HG03469 (cell line): ENCODE data around the gene GLT1D1.
"Not testable (repeated sequence)": the region's sequence is repeated elsewhere in the genome, so short reads cannot be mapped to it uniquely, and the experiment has no call there.

Source experiments
- ATAC-seq: cut with Tn5 transposase; IDR thresholded peaks from one replicate; pipeline ENCODE4 v1.9.1; 2021; ENCODE audit warnings: mild to moderate bottlenecking, moderate library complexity, moderate number of reproducible peaks; ENCODE audit not compliant: unreplicated experiment

Gene GLT1D1

DNA sequence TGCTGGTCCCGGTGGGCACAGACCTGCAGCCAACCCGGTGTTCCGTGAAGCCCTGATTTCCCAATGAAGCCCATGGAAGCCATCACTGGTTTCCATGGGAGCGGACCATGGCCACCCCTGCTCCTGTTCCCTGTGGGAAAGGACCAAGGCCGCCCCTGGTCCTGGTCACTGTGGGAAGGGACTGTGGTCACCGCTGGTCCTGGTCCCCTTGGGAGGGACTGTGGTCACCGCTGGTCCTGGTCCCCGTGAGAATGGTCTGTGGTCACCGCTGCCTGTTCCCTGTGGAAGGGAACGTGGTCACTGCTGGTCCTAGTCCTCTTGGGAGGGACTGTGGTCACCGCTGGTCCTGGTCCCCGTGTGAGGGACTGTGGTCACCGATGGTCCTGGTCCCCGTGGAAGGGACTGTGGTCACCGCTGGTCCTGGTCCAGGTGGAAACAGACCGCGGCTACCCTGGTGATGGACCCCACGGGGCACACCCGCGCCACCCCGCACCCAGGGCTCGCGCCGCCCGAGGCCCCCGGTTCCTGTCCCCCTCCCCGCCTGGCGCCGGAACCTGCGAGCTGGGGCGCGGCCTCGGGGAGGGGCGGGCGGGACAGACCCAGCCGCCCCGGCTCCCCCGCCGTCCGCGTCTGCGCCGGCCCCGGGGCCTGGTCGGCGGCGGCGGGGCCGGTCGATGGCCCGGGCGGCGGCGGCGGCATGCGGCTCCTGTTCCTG, at the start of gene GLT1D1:
TSS of gene GLT1D1 (plus strand) at position 594 of the 715 bp plus-strand sequence. CDS start at position 698, 104 bp downstream.
- no peak for ATAC-seq

DNA sequence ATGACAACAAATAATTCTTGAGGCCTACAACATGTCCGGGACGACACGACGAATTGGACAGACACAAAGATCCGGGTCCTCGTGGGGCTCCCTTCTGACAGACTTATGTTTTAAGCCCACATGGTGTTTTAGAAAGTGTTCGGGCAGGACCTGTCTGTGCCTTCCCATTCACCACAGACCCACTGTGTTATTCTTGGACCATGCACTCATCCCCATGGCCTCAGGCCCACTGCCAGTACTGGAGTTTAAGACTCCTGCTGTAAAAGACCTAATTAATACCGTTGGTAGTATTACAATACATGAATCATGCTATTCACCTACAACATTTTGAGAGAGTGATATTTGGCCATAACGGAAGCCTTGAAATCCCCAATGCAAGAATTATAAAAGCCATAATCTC, 49.5 kb upstream of the GLT1D1 start:
- ATAC-seq = no peak

DNA sequence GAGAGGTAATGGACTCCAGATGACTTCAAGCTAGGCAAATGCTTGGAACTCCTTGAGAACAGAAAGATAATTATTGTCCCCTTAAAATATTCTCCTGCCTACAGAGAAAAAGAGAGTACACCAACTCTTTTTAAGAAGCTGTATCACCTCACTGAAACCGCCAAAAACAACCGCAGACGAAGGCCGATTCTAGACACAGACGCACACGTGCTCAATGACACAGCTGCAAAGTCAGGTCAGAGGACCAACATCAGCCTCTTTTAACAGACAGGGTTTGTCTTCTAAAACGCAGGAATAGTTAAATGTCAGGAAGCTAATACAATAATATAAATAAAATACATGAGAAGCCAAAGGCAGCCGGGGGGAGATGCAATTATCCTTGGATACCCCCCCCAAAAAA, 48.5 kb upstream of the GLT1D1 start:
- ATAC-seq = no peak

DNA sequence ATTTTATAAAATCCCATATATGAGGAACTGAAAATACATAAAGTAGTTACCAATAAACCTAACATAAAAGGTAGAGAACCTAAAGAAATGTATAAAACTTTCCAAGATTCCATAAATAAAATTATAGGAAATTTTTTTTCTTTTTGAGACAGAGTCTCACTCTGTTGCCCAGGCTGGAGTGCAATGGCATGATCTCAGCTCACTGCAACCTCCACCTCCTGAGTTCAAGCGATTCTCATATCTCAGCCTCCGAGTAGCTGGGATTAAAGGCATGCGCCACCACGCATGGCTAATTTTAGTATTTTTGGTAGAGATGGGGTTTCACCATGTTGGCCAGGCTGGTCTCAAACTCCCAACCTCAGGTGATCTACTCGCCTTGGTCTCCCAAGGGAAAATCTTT, 47.9 kb upstream of the GLT1D1 start:
- not testable (repeated sequence) for ATAC-seq

DNA sequence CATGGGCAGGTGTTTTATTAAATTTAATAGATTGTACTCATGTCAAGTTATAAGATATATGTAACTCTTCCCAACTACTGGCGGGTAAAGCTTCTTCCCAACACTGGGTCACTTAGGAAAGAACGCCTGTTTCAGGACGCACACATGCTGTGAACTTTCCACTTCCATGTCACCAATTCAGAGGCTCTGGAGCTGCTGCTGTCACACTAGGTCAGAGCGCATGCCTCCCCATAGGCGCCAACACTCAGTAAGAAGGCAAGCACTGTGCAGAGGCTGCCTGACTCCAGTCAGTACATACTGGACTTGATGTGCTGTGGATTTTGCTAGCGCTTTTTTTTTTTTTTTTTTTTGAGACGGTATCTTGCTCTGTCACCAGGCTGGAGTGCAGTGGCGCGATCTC, 46.7 kb upstream of the GLT1D1 start:
- ATAC-seq = no peak

DNA sequence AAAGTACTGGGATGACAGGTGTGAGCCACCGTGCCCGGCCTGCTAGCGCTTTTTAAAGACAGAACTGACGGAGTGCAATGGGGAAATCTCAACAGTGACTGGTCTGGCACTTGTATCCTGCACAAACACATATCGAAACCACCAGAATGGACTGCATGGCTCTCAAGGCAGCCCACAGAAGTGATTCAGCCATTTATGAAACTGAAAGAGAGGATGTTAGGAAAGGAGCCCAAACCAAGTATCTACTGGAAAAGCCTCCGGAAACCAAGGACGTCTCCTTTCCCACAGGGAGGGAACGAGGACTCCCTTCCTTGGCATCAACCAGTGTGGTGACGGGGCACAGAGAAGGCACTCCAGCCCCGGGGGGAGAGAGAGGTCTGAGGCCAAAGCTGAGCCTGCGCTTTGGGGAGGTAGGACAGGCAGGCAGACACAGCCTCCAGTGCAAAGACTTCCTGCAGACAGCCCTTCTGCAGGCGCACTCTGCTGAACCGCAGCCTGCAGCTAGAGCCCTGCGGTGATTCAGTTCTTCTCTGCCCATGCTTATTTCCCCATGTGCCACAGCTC, 46.0 kb upstream of the GLT1D1 start:
- ATAC-seq = no peak

DNA sequence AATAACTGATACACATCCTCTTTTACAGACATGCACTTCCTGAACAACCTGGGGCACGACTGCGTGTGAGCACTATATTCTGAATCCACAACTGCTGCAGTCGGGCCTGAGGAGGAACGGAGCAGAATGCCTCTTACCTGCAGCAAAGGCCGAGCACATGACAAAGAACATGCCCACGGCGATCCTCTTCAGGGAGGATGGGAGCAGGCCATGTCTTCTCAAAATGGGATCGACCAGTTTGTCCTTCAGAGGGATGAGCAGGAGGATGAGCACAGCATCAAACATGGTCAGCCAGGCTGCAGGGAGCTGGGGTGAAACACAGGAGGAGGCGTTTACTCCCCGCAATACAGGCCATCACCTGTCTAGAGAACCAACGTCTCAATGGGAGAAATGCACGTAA, 44.6 kb upstream of the GLT1D1 start:
- ATAC-seq = no peak

DNA sequence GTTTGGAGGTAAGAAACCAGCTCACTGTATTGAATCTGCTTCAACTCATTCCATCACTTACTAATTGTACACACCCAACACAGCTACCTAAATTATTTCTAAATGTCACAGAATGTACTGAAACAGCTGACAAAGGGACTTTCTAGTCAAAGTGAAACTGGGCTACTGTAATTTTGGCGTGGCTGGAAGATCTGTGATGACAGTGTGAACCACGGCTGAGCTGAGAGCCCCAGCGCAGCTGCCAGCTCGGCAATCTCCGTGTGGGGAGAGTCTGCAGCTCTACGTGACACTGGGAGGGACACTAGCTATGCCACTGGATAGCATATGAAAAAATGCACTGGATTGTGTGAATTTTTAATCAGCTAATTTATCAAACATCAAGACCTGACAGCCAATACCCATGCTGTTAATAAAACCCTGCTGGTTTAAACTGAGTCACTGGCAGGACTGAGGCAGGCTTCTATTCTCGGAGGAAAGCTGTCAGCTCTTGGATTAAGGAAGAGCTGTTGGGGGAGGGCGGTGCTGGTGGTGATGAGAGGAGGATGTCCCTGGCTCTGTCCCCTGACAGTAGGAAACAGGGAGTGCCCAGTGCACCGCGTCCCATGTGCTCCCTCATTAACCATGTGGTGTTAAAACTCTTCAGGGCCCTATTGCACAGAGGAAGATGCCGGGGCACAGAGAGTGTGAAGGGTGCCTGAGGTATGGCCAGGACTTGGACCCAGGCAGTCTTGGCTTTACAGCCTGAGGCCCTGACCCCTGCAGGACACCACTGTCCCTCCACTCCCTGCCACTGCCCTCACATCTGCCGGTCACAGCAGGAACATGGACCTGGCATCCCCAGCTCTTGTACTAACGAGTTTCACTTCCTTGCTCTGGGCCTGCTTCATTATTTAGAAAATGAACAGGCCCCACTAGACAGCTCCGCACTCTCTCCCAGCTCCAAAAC, 42.8 kb upstream of the GLT1D1 start:
- peak; percentile 75 for ATAC-seq

DNA sequence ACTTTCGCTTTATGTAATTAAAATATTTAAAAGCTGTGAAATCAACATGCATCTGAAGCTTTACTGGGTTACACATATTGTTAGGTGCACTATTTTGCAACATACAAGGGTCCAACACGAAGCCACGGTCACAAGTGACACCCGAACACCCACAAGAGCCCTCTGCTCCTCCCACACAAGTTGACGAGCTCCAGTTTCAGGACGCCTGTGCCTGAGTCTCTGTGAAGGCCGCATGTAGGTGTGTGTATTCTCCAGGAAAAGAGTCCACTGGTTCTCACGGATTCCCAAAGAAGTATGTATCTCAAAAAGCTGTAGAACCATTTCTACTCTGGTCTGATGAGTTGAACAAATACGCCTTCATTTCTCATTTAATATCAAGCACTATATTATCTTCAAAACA, 41.5 kb upstream of the GLT1D1 start:
- ATAC-seq = no peak

DNA sequence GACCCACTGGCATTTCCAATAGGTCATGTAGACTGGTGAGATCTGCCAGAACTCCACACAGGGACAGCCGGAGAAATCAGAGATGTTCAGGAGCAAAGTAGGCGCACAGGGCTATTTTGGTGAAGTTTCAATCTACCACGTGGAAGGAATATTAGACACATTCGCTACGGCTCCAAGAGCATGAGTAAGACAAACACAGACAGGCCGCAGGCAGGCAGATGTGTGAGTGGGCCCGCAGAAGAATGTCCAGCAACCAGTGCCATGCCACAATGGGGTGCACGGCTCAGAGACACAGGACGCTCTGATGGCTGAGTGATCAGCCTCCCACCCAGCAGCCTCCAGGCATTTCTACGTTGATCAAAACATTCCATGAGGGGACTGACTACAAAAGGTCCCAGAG, 39.9 kb upstream of the GLT1D1 start:
- ATAC-seq = no peak

DNA sequence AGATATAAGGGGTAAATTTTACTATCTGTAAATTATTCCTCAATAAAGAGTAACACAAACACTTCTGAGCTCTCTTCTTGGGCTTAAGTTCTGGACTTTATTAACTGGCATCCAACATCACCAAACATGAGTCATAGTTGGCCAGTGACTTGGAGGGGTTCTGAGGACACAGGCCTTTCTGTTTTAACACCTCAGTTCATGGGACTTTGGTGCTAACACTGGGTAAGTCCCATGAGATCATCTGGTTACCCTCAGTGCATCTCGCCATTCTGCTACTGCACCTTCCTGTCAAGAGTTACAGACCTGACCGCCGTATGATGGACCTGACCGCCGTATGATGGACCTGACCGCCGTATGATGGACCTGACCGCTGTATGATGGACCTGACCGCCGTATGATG, 39.4 kb upstream of the GLT1D1 start:
- peak; percentile 25 for ATAC-seq

DNA sequence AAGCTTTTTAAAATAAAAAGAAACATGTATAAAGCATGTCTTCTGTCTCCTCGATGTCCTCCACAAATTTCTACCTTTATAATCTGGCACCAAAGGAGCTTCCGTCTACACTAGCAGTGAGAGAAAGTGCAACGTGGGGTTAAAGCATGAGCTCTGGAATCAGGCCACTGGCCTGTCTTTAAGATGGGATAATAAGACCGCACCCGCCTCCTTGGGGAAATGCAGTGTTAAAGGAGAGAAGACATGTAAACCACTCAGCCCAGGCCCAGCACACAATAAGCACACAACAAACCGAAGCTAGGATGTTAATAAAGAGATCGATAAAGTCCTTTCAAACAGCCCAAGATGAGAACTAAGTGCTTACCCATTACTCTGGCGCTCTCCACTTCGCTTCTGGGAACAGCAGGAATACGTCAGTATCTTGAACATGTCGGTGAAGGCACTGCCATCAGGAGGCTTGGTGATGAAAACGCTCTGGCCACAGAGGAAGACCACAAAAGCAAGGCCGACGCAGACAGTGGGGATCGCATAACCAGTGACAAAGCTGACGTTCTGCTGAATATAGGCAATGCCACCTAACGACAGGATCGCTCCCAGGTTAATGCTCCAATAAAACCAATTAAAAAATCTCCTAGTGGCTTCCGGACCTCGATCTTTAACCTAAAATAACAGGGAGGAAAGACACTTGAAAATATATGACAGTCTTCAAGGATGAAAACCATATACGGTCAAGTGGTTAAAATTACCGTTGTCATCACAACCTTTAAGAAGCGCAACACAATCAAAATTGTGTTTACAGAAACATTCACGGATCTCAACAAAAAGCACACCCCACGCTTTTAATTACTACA, 38.6 kb upstream of the GLT1D1 start:
- no peak for ATAC-seq

DNA sequence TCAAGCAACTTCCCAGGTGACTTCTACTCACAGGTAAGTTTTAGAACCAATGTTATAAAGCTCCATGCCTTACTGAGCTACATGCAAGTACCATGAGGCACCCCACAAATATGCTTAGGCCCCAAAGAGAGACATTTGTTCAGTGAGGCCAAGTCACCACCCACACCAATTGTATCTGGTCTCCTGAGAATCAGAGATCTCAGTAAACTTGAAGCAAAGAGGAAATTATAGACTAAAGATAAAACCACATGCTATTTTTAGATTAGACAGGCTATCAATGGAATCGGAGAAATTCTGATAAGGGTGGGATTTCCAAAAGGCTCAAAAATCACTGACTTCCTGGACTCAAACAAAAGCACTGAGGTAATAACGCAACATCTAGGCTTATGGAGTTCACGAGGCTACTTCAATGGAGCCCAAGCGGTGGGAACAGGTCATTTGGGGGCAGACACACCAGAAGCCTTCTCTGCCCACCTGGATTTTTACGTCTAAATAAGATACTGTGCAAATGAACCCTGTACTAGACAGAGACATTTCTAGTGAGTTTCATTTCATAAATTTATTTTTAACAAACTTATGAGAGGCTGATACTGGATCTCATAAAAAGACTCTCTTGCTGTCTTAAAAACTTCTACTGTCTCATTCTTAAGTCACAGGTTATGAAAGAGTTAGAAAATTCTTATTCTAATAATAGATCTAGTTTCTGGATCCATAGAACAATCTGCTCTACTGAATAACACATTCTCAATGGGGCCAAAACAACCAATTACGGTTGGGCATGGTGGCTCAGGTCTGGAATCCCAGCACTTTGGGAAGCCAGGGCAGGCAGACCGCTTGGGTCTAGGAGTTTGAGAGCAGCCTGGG, 37.3 kb upstream of the GLT1D1 start:
- no peak for ATAC-seq

DNA sequence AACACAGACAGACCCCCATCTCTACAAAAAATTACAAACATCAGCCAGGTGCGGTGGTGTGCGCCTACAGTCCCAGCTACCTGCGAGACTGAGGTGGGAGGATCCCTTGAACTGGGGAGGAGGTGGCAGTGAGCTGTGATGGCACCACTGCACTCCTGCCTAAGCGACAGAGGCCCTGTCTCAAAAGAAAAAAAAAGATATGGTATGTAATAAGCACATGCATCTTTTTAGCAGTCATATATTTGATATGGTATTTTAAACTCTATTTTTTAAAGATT, 36.7 kb upstream of the GLT1D1 start:
- ATAC-seq = no peak

DNA sequence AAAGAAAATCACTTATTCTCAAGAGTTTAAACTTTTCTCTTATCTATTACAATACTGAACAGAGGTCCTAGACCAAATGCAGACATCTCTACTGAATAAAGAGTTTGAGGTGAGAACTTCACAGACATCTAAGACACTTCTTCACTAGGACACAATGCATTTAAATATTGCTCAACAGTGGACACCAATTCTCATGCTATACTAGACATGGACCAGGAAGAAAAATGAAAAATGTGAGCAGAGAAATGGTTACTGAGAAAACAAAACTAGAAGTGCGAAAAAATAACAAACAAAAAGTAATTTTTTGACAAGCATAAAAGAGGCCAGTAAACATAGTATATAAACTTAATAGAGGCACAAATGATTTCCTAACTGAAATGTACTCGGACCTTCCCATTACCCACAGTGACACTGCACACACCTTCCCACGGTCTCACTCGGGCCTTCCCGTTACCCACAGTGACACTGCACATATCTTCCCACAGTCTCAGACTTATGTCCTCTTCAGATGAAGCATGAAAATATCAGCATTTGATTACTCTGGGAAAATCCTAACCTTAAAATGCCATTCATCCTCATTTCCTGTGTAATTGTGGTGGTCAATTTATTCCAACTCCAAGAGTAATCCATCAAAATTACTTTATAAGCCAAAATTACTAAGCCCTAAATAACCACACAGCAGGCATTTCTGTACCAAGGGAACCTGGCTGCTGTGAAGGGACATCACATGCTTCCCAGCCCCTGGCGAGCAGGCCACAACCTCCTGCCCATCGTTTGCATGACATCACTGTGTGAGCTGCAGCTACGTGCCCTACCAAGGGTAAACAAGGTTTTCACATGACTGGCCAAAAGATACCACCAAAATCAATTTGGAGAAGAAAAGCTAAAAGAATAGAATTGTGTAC, 35.9 kb upstream of the GLT1D1 start:
- ATAC-seq = peak; percentile 25

DNA sequence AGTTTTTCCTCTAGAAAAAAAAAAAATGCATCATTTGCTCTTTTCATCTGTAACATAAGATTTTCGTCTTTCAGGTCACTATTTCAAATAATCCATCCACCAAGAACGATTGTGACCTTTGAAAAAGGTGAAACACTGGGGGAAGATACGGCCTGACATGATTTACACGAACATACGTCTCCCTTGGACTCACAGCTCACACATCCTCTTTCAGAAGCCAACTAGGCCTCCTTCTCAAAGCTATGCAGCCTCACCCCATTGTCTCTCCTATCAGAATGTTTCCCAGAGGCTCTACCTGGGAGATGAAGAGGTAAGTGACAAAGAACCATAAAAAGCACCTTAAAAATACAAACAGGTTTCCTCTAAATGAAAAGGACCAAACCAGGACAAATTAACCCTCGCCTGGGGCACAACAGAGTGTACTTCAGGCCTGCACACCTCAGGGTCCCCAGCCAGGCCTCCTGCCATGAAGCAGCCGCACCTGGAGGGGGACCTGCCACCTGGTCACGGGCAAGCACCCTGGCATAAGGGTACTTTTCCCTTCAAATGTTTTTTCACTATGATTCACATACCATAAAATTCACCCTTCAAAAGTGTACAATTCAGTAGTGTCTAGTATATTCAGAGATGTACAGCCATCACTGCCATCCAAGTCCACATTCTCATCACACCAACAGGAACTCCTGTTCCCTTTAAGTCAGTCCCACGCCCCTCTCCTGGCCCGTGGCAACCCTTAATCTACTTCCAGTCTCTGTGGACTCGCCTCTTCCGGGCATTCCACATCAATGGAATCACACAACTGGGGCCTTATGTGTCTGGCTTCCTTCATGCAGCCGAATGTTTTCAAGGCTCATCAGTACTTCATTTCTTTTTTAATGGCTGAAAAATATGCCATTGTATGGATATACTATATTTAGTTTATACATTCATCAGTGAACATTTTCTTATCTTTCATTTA, 34.9 kb upstream of the GLT1D1 start:
- peak; percentile 24 for ATAC-seq

DNA sequence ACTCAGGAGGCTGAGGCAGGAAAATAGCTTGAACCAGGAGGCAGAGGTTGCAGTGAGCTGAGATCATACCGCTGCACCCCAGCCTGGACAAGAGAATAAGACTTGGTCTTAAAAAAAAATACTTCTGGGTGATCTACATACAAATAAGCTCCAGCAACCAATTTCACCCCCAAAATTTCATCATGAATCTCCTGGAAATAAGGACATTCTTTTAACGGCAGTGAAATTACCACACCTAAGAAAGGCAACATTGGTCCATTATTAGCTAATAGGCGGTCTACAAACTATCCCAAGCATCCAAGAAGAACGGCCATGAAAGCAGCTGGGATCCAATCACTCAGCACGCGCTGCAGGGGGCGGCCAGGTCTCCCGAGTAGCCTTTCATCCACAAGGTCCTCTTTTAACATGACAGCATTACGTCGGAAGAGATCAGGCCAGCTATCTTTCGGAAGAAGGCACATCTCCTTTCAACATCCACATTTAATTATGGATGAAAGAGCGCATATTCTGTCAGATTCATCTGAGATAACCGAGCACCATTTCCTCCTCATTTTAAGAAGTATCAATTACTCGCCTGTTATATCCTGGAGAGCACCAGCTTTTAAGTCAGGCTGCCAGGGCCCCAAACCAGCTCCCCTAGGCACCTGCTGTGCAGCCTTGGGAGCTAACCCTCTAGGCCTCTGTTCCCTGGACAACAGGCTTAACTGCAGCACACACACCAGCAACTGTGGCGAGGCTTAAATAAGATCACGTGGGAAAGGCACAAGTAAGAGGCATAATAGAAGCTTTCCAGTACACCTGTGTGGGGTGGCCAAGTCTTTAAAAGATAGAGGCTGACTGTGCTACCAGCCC, 33.8 kb upstream of the GLT1D1 start:
- no peak for ATAC-seq
